SU-DHL-6 (cell line): ENCODE data around the gene CCDC181.
"Not testable (repeated sequence)": the region's sequence is repeated elsewhere in the genome, so short reads cannot be mapped to it uniquely, and the experiment has no call there.

ENCODE experiments used
- H2AFZ ChIP-seq: fragments of 200-600 bp; sonication (generic); 2 replicates; pipeline ENCODE4 v1.6.1; 2014; ENCODE audit warnings: low read depth, mild to moderate bottlenecking, moderate library complexity, mixed read lengths, antibody characterized with exemption, low read length; ENCODE audit not compliant: severe bottlenecking
- H3F3A ChIP-seq: fragments of 200-600 bp; shearing (Covaris generic); 2 replicates; pipeline ENCODE4 v1.6.0; 2016; ENCODE audit warnings: antibody characterized with exemption, mild to moderate bottlenecking; ENCODE audit not compliant: insufficient read depth
- H3K27ac ChIP-seq: fragments of 200-600 bp; sonication (generic); 2 replicates; pipeline ENCODE4 v1.5.1; 2016; ENCODE audit warnings: low read depth, mild to moderate bottlenecking, low read length, moderate library complexity, mixed read lengths
- H3K27me3 ChIP-seq: fragments of 200-600 bp; sonication (generic), shearing (Covaris generic); 2 replicates; pipeline ENCODE4 v1.6.0; 2014; ENCODE audit warnings: mild to moderate bottlenecking, low read length
- H3K36me3 ChIP-seq: fragments of 200-600 bp; sonication (generic); 2 replicates; pipeline ENCODE4 v1.6.1; 2014; ENCODE audit warnings: mild to moderate bottlenecking, low read length, mixed read lengths
- H3K4me2 ChIP-seq: fragments of 300-600, 200-600 bp; shearing (Covaris generic), sonication (generic); 2 replicates; pipeline ENCODE4 v1.6.0; 2014; ENCODE audit warnings: low read length, low read depth, mild to moderate bottlenecking; ENCODE audit not compliant: poor library complexity, severe bottlenecking
- H3K4me3 ChIP-seq: fragments of 200-600 bp; sonication (generic); 2 replicates; pipeline ENCODE4 v1.5.1; 2014; ENCODE audit warnings: antibody characterized with exemption, low read length, mild to moderate bottlenecking, mixed read lengths; ENCODE audit not compliant: insufficient read depth, poor library complexity, severe bottlenecking
- H3K79me2 ChIP-seq: fragments of 200-600 bp; sonication (generic); 2 replicates; pipeline ENCODE4 v1.6.1; 2014; ENCODE audit warnings: mild to moderate bottlenecking, low read length, moderate library complexity; ENCODE audit not compliant: insufficient read depth
- H3K9ac ChIP-seq: fragments of 200-600 bp; sonication (generic); 2 replicates; pipeline ENCODE4 v1.7.0; 2014; ENCODE audit warnings: mild to moderate bottlenecking, low read length
- H3K9me2 ChIP-seq: fragments of 200-600 bp; sonication (generic); replicated peaks from 2 replicates; pipeline ENCODE4 v1.6.1; 2014; ENCODE audit warnings: low read length; ENCODE audit not compliant: insufficient read depth
- H3K9me3 ChIP-seq: fragments of 200-600 bp; sonication (generic); 2 replicates; pipeline ENCODE4 v1.6.1; 2014; ENCODE audit warnings: low read length, mixed read lengths; ENCODE audit not compliant: insufficient read depth
- H4K20me1 ChIP-seq: fragments of 200-600 bp; sonication (generic); 2 replicates; pipeline ENCODE4 v1.6.1; 2014; ENCODE audit warnings: low read depth, mild to moderate bottlenecking, antibody characterized with exemption, low read length, moderate library complexity, mixed read lengths
- CTCF ChIP-seq: fragments of 200-600 bp; sonication (generic); IDR thresholded peaks from one replicate; pipeline ENCODE4 v1.5.1; 2017; ENCODE audit warnings: antibody characterized with exemption, mild to moderate bottlenecking, low read length, moderate library complexity; ENCODE audit not compliant: insufficient read depth, poor library complexity, severe bottlenecking
- EZH2phosphoT487 ChIP-seq: fragments of 200-600 bp; sonication (generic), shearing (Covaris generic); conservative IDR thresholded peaks from 2 replicates; pipeline ENCODE4 v1.6.1; 2018; ENCODE audit warnings: mild to moderate bottlenecking, antibody characterized with exemption, low read length, moderate library complexity, mixed read lengths

Gene CCDC181

GRCh38 chr1:169414952-169415351 lies 12.3 kb downstream of the CCDC181 start:
- H3K27ac ChIP-seq: no peak overlapping the region
- no peaks in the 10 kb centered on the region for H3K9me2 ChIP-seq
- no peak overlapping the region for H3K9ac ChIP-seq
- H3K4me3 ChIP-seq: no peak overlapping the region
- no peaks in the 10 kb centered on the region for H3K9me3 ChIP-seq
- no peaks in the 10 kb centered on the region for H3K36me3 ChIP-seq
- no peaks in the 10 kb centered on the region for H3F3A ChIP-seq
- H4K20me1 ChIP-seq: no peaks in the 10 kb centered on the region
- H3K79me2 ChIP-seq: no peaks in the 10 kb centered on the region
- no peak overlapping the region for H2AFZ ChIP-seq
- H3K4me2 ChIP-seq: no peak overlapping the region
- TF ChIP-seq CTCF (no peak), EZH2phosphoT487 (no peak)
- no peaks in the 10 kb centered on the region for H3K27me3 ChIP-seq

GRCh38 chr1:169408340-169408739 lies 18.9 kb downstream of the CCDC181 start:
- not testable (repeated sequence) for H3K9me3 ChIP-seq, H3K27me3 ChIP-seq, H3K4me2 ChIP-seq, H3K4me3 ChIP-seq, H3K79me2 ChIP-seq, H3F3A ChIP-seq, H4K20me1 ChIP-seq, H3K9me2 ChIP-seq, H3K9ac ChIP-seq, H2AFZ ChIP-seq, H3K36me3 ChIP-seq, H3K27ac ChIP-seq

GRCh38 chr1:169402578-169402977 lies 24.7 kb downstream of the CCDC181 start:
- H4K20me1 ChIP-seq, H3K27me3 ChIP-seq, H3K27ac ChIP-seq, H3F3A ChIP-seq, H3K36me3 ChIP-seq, H3K9me2 ChIP-seq, H3K9ac ChIP-seq, H3K4me2 ChIP-seq, H2AFZ ChIP-seq, H3K4me3 ChIP-seq, H3K79me2 ChIP-seq, H3K9me3 ChIP-seq: not testable (repeated sequence)

GRCh38 chr1:169395955-169396354 lies 31.3 kb downstream of the CCDC181 start:
- H3K9me3 ChIP-seq: no peaks in the 10 kb centered on the region
- H3K27me3 ChIP-seq: no peaks in the 10 kb centered on the region
- H4K20me1 ChIP-seq: no peaks in the 10 kb centered on the region
- H3K9me2 ChIP-seq: no peaks in the 10 kb centered on the region
- no peak overlapping the region for H2AFZ ChIP-seq
- no peak overlapping the region for H3K27ac ChIP-seq
- H3K9ac ChIP-seq: no peak overlapping the region
- H3K79me2 ChIP-seq: no peaks in the 10 kb centered on the region
- H3K36me3 ChIP-seq: no peaks in the 10 kb centered on the region
- H3K4me3 ChIP-seq: no peak overlapping the region
- no peak for TF ChIP-seq CTCF
- no peak for TF ChIP-seq EZH2phosphoT487
- no peaks in the 10 kb centered on the region for H3F3A ChIP-seq
- no peak overlapping the region for H3K4me2 ChIP-seq
